Astrocyte (in vitro differentiated cells and primary cell): Measurements from ENCODE around the gene SPATA25. TPM values are rescaled to one million over a fixed set of nuclear protein-coding genes. Genes with fewer than 3 reads are reported as not detected.

Experiments used
- DNase-seq: peaks from one replicate; pipeline ENCODE4 v3.0.0-alpha.2; 2010; ENCODE audit warnings: low read depth
- FAIRE-seq: peaks from 2 replicates; lab custom pipeline; 2011; peaks lifted over from hg19 to GRCh38; lab: Jason Lieb, UNC
- H2AFZ ChIP-seq: 2 replicates; pipeline ENCODE4 v1.6.0; 2012; ENCODE audit warnings: low read depth, low read length, inconsistent platforms
- H3K27ac ChIP-seq: 2 replicates; pipeline ENCODE4 v1.5.1; 2011; ENCODE audit warnings: low read depth, low read length, inconsistent platforms
- H3K27me3 ChIP-seq: 2 replicates; pipeline ENCODE4 v1.6.0; 2011; ENCODE audit warnings: low read length, inconsistent platforms; ENCODE audit not compliant: insufficient read depth
- H3K36me3 ChIP-seq: 2 replicates; pipeline ENCODE4 v1.5.1; 2011; ENCODE audit warnings: low read length, inconsistent platforms; ENCODE audit not compliant: insufficient read depth
- H3K4me1 ChIP-seq: 2 replicates; pipeline ENCODE4 v1.5.1; 2011; ENCODE audit warnings: low read length, inconsistent platforms; ENCODE audit not compliant: insufficient read depth
- H3K4me2 ChIP-seq: 2 replicates; pipeline ENCODE4 v1.6.0; 2012; ENCODE audit warnings: low read length, inconsistent platforms
- H3K4me3 ChIP-seq: 2 replicates; pipeline ENCODE4 v1.5.1; 2011; ENCODE audit warnings: low read depth, mild to moderate bottlenecking, low read length, inconsistent platforms; ENCODE audit not compliant: insufficient read depth
- H3K79me2 ChIP-seq: 2 replicates; pipeline ENCODE4 v1.6.0; 2012; ENCODE audit warnings: mild to moderate bottlenecking, low read length, inconsistent platforms; ENCODE audit not compliant: insufficient read depth
- H3K9ac ChIP-seq: 2 replicates; pipeline ENCODE4 v1.6.0; 2012; ENCODE audit warnings: mild to moderate bottlenecking, low read length, inconsistent platforms
- H3K9me3 ChIP-seq: 2 replicates; pipeline ENCODE4 v1.5.1; 2012; ENCODE audit warnings: low read depth, mild to moderate bottlenecking, low read length, inconsistent platforms; ENCODE audit not compliant: insufficient read depth
- H4K20me1 ChIP-seq: 2 replicates; pipeline ENCODE4 v1.6.0; 2012; ENCODE audit warnings: low read length, inconsistent platforms; ENCODE audit not compliant: insufficient read depth
- H3K27ac Mint-ChIP-seq: one replicate; pipeline ENCODE4 v1.8.0; 2021; ENCODE audit warnings: mild to moderate bottlenecking, mixed read lengths; ENCODE audit not compliant: unreplicated experiment
- H3K27me3 Mint-ChIP-seq: one replicate; pipeline ENCODE4 v1.8.0; 2021; ENCODE audit warnings: low read depth, mixed read lengths; ENCODE audit not compliant: unreplicated experiment
- H3K36me3 Mint-ChIP-seq: one replicate; pipeline ENCODE4 v1.8.0; 2021; ENCODE audit warnings: low read depth, mixed read lengths; ENCODE audit not compliant: unreplicated experiment
- H3K4me1 Mint-ChIP-seq: one replicate; pipeline ENCODE4 v1.8.0; 2021; ENCODE audit warnings: low read depth, mixed read lengths; ENCODE audit not compliant: unreplicated experiment
- H3K4me3 Mint-ChIP-seq: one replicate; pipeline ENCODE4 v1.8.0; 2021; ENCODE audit warnings: mild to moderate bottlenecking, moderate library complexity, mixed read lengths; ENCODE audit not compliant: unreplicated experiment
- H3K9me3 Mint-ChIP-seq: one replicate; pipeline ENCODE4 v1.8.0; 2021; ENCODE audit warnings: mild to moderate bottlenecking, mixed read lengths; ENCODE audit not compliant: unreplicated experiment
- EZH2 ChIP-seq: IDR thresholded peaks from 2 replicates; pipeline ENCODE4 v1.6.1; 2012; ENCODE audit warnings: mild to moderate bottlenecking, low read length, inconsistent platforms; ENCODE audit not compliant: insufficient read depth
- total RNA-seq: library from RNA; stranded (reverse); gene quantifications from 2 replicates; pipeline ENCODE4 v1.2.1, GENCODE V29; 2021
- TF ChIP-seq, protein P1 (sequence below): IDR thresholded peaks from 2 replicates; pipeline ENCODE4 v1.5.1; 2011; ENCODE audit warnings: low read depth, mild to moderate bottlenecking, inconsistent platforms, low read length, moderate library complexity; ENCODE audit not compliant: insufficient read depth

SPATA25 gene
- total RNA-seq, 1 donor from 2014 or later: 1.7 TPM

DNA sequence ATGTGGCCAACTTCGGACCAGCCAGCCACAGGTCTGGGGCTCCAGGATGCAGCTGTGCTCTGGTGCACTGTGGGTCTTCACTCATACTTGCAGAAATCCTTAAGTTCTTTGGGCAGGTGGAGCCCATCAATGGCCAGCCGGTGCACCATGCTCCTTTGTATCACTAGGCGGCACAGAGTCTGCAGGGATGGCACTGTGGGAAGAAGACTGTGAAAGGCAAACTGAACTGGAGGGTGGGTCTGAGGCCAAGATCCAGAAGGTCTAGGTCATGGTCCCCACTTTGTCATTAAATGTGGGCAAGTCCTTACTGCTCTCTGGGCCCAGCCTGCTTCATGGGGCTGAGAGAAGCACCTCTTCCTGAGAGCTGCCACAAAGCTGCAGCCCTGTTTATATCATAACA lies 1.3 kb upstream of the SPATA25 start:
- Histone ChIP-seq H3K27me3 (no peaks in the 10 kb centered on the region), H3K4me3 (no peak overlapping the region), H3K36me3 (peaks cover 4% of the 10 kb centered on the region), H3K9me3 (no peaks in the 10 kb centered on the region), H3K4me2 (no peak overlapping the region), H3K27ac (no peak overlapping the region), H2AFZ (no peak overlapping the region), H3K9ac (no peak overlapping the region), H3K4me1 (peaks cover 39% of the 10 kb centered on the region), H4K20me1 (peaks cover 31% of the 10 kb centered on the region), H3K79me2 (peaks cover 20% of the 10 kb centered on the region)
- TF ChIP-seq EZH2: no peak
- TF ChIP-seq, protein P1, sequence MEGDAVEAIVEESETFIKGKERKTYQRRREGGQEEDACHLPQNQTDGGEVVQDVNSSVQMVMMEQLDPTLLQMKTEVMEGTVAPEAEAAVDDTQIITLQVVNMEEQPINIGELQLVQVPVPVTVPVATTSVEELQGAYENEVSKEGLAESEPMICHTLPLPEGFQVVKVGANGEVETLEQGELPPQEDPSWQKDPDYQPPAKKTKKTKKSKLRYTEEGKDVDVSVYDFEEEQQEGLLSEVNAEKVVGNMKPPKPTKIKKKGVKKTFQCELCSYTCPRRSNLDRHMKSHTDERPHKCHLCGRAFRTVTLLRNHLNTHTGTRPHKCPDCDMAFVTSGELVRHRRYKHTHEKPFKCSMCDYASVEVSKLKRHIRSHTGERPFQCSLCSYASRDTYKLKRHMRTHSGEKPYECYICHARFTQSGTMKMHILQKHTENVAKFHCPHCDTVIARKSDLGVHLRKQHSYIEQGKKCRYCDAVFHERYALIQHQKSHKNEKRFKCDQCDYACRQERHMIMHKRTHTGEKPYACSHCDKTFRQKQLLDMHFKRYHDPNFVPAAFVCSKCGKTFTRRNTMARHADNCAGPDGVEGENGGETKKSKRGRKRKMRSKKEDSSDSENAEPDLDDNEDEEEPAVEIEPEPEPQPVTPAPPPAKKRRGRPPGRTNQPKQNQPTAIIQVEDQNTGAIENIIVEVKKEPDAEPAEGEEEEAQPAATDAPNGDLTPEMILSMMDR: no peak
- no peak for FAIRE-seq
- DNase-seq: no peak
- no peak overlapping the region for H3K4me3 Mint-ChIP-seq
- no peak overlapping the region for H3K27ac Mint-ChIP-seq
- no peaks in the 10 kb centered on the region for H3K27me3 Mint-ChIP-seq
- no peaks in the 10 kb centered on the region for H3K9me3 Mint-ChIP-seq
- peaks cover 11% of the 10 kb centered on the region for H3K36me3 Mint-ChIP-seq
- peaks cover 18% of the 10 kb centered on the region for H3K4me1 Mint-ChIP-seq

DNA sequence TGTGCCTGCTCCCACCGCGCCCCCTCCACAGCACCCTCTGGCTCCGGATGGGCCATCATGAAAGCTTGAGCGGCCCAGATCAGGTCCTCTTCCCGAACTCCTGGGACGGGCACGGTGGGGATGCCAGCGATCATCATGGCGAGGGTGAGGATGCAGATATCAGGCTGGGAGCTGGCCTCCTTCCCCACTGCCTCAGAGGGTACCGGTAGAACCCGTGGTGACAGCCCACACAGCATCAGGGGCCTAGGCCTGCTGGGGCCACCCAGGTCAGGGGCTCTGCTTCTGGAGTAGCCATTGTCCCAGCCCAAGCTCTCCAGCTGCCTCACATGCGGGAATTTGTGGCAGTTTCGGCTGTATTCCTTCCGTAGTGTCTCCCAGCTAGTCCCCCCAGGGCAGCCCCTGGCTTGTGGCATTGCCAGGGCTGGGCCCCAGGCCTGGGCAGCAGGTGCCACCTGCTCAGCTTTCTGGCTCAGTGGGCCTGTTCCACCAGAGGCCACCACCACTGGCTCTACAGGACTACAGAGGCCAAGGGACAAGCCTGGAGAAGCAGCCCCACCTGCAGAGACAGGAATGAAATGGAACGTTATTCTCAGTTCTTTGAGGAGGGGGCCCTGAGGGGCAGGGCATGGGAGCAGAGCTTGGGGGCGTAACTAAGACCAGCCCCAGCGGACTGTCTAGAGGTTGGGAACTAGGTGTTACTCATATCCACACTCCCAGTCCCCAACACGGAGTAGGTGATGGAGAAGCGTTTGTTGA lies 654 bp downstream of the SPATA25 start:
- no peaks in the 10 kb centered on the region for H3K9me3 ChIP-seq
- Mint-ChIP-seq H3K4me1 (peaks cover 21% of the 10 kb centered on the region), H3K27ac (no peak overlapping the region), H3K4me3 (no peak overlapping the region), H3K36me3 (peaks cover 17% of the 10 kb centered on the region), H3K9me3 (no peaks in the 10 kb centered on the region), H3K27me3 (no peaks in the 10 kb centered on the region)
- no peaks in the 10 kb centered on the region for H3K27me3 ChIP-seq
- FAIRE-seq (no peak), DNase-seq (no peak)
- no peak overlapping the region for H3K9ac ChIP-seq
- H3K4me3 ChIP-seq: no peak overlapping the region
- no peak overlapping the region for H3K27ac ChIP-seq
- H3K4me1 ChIP-seq: peaks cover 27% of the 10 kb centered on the region
- no peak overlapping the region for H2AFZ ChIP-seq
- H3K36me3 ChIP-seq: peaks cover 12% of the 10 kb centered on the region
- no peak overlapping the region for H3K4me2 ChIP-seq
- H3K79me2 ChIP-seq: peaks cover 33% of the 10 kb centered on the region
- TF ChIP-seq, protein P1: no peak
- no peak for TF ChIP-seq EZH2
- peaks cover 34% of the 10 kb centered on the region for H4K20me1 ChIP-seq

DNA sequence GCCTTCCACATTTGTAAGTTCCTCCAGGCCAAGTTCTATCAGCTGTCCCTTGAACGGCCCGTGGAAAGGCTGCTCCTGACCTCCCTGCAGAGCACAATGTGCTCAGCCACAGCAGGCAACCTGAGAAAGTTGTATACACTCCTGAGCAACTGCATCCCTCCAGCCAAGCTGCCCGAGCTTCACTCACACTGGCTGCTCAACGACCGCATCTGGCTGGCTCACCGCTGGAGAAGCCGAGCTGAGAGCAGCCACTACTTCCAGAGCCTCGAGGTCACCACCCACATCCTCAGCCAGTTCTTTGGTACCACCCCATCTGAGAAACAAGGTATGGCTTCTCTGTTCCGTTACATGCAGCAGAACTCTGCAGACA lies 4.3 kb downstream of the SPATA25 start:
- Mint-ChIP-seq H3K36me3 (peaks cover 20% of the 10 kb centered on the region), H3K4me3 (peak overlapping the region; percentile 55), H3K9me3 (no peaks in the 10 kb centered on the region), H3K4me1 (peaks cover 18% of the 10 kb centered on the region), H3K27me3 (no peaks in the 10 kb centered on the region), H3K27ac (no peak overlapping the region)
- DNase-seq (no peak), FAIRE-seq (no peak)
- Histone ChIP-seq H3K4me2 (no peak overlapping the region), H4K20me1 (peaks cover 20% of the 10 kb centered on the region), H3K36me3 (peaks cover 12% of the 10 kb centered on the region), H3K9me3 (no peaks in the 10 kb centered on the region), H3K4me1 (peaks cover 10% of the 10 kb centered on the region), H3K79me2 (peaks cover 31% of the 10 kb centered on the region), H3K27me3 (no peaks in the 10 kb centered on the region), H3K27ac (no peak overlapping the region), H3K9ac (no peak overlapping the region), H3K4me3 (no peak overlapping the region), H2AFZ (no peak overlapping the region)
- TF ChIP-seq, protein P1: no peak
- no peak for TF ChIP-seq EZH2
